Pancreas (tissue), 10 donors: Measurements from ENCODE around the gene DDX39B. TPM values are rescaled to one million over a fixed set of nuclear protein-coding genes. Genes with fewer than 3 reads are reported as not detected.
"Not testable (repeated sequence)": the region's sequence is repeated elsewhere in the genome, so short reads cannot be mapped to it uniquely, and the experiment has no call there.

ENCODE experiments used
- ATAC-seq, 4 donors: fragments of 200-7000 bp; cut with Tn5 transposase; one replicate each; pipeline versions ENCODE4 v1.8.0 to v1.9.1; 2020; ENCODE audit warnings: mild to moderate bottlenecking in 4 of 4, moderate library complexity in 4 of 4
- DNase-seq, 6 donors: peaks; one replicate each; pipeline ENCODE4 v3.0.0-alpha.2; 2020
- FAIRE-seq: peaks from 2 replicates; lab custom pipeline; 2012; peaks lifted over from hg19 to GRCh38; lab: Jason Lieb, UNC
- H3K27ac ChIP-seq, 4 donors: fragments of 200-600 bp; sonication (generic); 1 replicate in 3 of 4; 2 replicates in 1 of 4; pipeline versions ENCODE4 v1.5.0 to v1.8.0; 2020
- H3K27me3 ChIP-seq, 4 donors: fragments of 200-600 bp; one replicate each; pipeline ENCODE4 v1.8.0; 2021
- H3K36me3 ChIP-seq, 3 donors: fragments of 200-600 bp; sonication (generic) in 1 of 3; one replicate each; pipeline versions ENCODE4 v1.5.0 to v1.8.0; 2020 to 2021
- H3K4me1 ChIP-seq, 3 donors: fragments of 200-600 bp; one replicate each; pipeline ENCODE4 v1.8.0; 2021
- H3K4me3 ChIP-seq, 4 donors: fragments of 200-600 bp; sonication (generic) in 2 of 4; one replicate each; pipeline versions ENCODE4 v1.5.0 to v1.8.0; 2020 to 2021
- H3K9me3 ChIP-seq, 4 donors: fragments of 200-600 bp; one replicate each; pipeline ENCODE4 v1.8.0; 2021
- WGBS, 2 donors: extraction: QIAGEN DNeasy Blood & Tissue Kit; methylation state at CpG; one replicate each; pipeline ENCODE4 v1.1.7; 2013; 5-methylcytosine and 5-hydroxymethylcytosine counted together
- intact Hi-C, 3 donors: fragments of 100-400 bp; cut with DNase I; formaldehyde crosslinking; loops; one replicate each; pipeline versions ENCODE4 v1.11.1 to v1.14.2; 2022
- polyA plus RNA-seq, 2 donors: library from polyadenylated mRNA; stranded (reverse); fragments of 200-250 nt; gene quantifications; one replicate each; pipeline ENCODE4 v1.2.3, GENCODE V29; 2013
- total RNA-seq, 6 donors: library from RNA; stranded (reverse); fragmentation: NEBNext Ultra II Directional in 4 of 6; extraction: Animal tissue kit (Norgen Biotek cat#: 25700) in 4 of 6; gene quantifications; one replicate each; pipeline versions ENCODE4 v1.2.1 to v1.2.4, GENCODE V29; 2021 to 2023
- TF ChIP-seq, protein P1 (sequence below), 4 donors: fragments of 200-600 bp; sonication (generic) in 3 of 4; IDR thresholded peaks; one replicate each; pipeline versions ENCODE4 v1.5.0 to v1.8.0; 2021; ENCODE audit warnings: antibody characterized with exemption in 4 of 4
- donor health status: healthy with polysubstance abuse.
- donor health status: DM: no; HTN: no; CAD: no; lungs with moderate emphysema.
- donor health status: DM: no; HTN: no; CAD: no.
- donor health status: control.
- donor health status: control.
- donor health status: Bipolar disorder and iron deficiency.
- donor health status: DM: yes; HTN: yes; CAD: no.
- donor health status: DM: no; HTN: no; CAD: no.
- donor health status: DM: no; HTN: no; CAD: no.
- donor health status: DM: yes; HTN: yes; CAD: no.

Gene DDX39B
- total and polyA plus RNA-seq, 8 donors, result 134 to 669 (median 180) TPM

- H3K27me3 ChIP-seq, result no peaks in the 10 kb centered on the region
- no peak overlapping the region for H3K4me3 ChIP-seq
- FAIRE-seq (no peak), ATAC-seq (no peak), DNase-seq (no peak)
- intact Hi-C loops, result no loop called here
- no peak overlapping the region for H3K27ac ChIP-seq
- TF ChIP-seq, protein P1, sequence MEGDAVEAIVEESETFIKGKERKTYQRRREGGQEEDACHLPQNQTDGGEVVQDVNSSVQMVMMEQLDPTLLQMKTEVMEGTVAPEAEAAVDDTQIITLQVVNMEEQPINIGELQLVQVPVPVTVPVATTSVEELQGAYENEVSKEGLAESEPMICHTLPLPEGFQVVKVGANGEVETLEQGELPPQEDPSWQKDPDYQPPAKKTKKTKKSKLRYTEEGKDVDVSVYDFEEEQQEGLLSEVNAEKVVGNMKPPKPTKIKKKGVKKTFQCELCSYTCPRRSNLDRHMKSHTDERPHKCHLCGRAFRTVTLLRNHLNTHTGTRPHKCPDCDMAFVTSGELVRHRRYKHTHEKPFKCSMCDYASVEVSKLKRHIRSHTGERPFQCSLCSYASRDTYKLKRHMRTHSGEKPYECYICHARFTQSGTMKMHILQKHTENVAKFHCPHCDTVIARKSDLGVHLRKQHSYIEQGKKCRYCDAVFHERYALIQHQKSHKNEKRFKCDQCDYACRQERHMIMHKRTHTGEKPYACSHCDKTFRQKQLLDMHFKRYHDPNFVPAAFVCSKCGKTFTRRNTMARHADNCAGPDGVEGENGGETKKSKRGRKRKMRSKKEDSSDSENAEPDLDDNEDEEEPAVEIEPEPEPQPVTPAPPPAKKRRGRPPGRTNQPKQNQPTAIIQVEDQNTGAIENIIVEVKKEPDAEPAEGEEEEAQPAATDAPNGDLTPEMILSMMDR (IDR thresholded peaks at IDR 0.05), result no peak
- WGBS, 2 donors, result 53 to 62% methylated on average over 4 of the region's 4 CpGs
- no peaks in the 10 kb centered on the region for H3K9me3 ChIP-seq
- H3K4me1 ChIP-seq, result no peaks in the 10 kb centered on the region
- no peaks in the 10 kb centered on the region for H3K36me3 ChIP-seq
These were observed 31.8 kb downstream of the DDX39B start for GRCh38 chr6:31510007-31510406.

DNA sequence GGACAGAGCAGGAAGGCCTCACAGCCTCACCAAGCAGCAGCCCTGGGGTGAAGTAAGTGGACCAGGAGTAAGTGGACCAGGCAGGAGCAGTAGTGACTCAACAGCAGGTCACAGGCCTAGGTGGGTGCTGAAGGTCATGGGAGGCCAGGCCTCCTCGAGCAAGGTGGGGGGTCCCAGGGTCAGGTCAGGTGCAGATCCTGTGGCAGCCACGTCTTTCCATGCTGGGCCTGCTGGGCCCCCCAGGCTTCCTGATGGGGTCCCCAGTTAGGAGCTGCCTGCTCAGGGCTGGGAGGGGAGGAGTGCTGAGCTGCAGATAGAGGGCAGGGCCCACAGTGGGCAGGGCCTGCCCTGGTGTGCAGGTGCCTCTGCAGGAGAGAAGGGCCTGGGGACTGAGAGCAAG, 32.8 kb downstream of the DDX39B start:
- FAIRE-seq, DNase-seq, H3K36me3 ChIP-seq, ATAC-seq, H3K27ac ChIP-seq, intact Hi-C loops, H3K27me3 ChIP-seq, H3K4me1 ChIP-seq, H3K4me3 ChIP-seq, H3K9me3 ChIP-seq: not testable (repeated sequence)
- 41 to 45% methylated on average over 2 of the region's 2 CpGs for WGBS, 2 donors

DNA sequence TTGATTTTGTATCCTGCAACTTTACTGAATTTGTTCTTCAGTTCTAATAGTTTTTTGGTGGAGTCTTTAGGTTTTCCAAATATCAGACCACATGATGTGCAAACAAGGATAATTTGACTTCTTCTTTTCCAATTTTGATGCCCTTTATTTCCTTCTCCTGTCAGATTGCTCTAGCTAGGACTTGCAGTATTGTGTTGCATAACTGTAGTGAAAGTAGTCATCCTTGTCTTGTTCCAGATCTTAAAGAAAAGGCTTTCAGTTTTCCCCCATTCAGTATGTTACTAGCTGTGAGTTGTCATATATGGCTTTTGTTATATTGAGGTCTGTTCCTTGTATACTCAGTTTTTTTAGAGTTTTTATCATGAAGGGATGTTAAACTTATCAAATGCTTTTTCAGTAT, 39.2 kb downstream of the DDX39B start:
- TF ChIP-seq, protein P1 (IDR thresholded peaks at IDR 0.05), result no peak
- intact Hi-C loops, result no loop called here
- no peak for FAIRE-seq

DNA sequence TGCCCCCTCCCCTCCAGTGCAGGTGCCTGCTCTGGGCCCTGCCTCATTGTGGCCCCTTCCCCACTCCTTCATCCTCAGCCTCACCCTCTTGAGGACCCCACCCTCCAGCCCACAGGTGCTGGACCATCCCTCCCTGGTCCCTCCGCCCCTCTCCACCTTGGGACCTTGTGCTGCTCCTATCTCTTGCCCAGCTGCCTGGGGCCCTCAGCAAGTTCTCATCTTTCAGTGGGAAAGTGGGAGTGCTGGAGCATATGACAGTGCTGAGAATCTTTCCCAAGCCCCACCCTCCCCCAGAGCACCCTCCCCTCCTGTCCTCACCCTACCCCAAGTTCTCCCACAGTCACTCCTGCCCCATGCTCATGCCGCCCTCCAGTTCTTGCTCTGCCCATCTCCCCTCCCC, 42.2 kb downstream of the DDX39B start:
- not testable (repeated sequence) for DNase-seq, ATAC-seq
- WGBS, 2 donors, result 90% methylated on average over 1 of the region's 2 CpGs; no CpG with 5 or more reads in 1 of the 2 donors

More for the DNA sequence above, 39.2 kb downstream of the DDX39B start:
- no peak overlapping the region for H3K4me3 ChIP-seq
- no peaks in the 10 kb centered on the region for H3K4me1 ChIP-seq
- ATAC-seq (no peak), DNase-seq (no peak)
- H3K27me3 ChIP-seq, result no peaks in the 10 kb centered on the region
- H3K36me3 ChIP-seq, result no peaks in the 10 kb centered on the region
- H3K27ac ChIP-seq, result no peak overlapping the region
- H3K9me3 ChIP-seq, result no peaks in the 10 kb centered on the region

GRCh38 chr6:31498748-31499147, 43.1 kb downstream of the DDX39B start:
- no peak for DNase-seq
- no peak for FAIRE-seq
- Histone ChIP-seq H3K9me3 (no peaks in the 10 kb centered on the region), H3K4me1 (peaks cover 0 to 3% (median 0%) of the 10 kb centered on the region in 3 donors), H3K4me3 (no peak overlapping the region), H3K27me3 (no peaks in the 10 kb centered on the region), H3K36me3 (no peaks in the 10 kb centered on the region), H3K27ac (no peak overlapping the region)
- 5 to 17% methylated on average over 20 to 21 of the region's 21 CpGs for WGBS, 2 donors
- intact Hi-C loops, result no loop called here
- ATAC-seq, result no peak
- TF ChIP-seq, protein P1 (IDR thresholded peaks at IDR 0.05), result no peak

More for the DNA sequence above, 42.2 kb downstream of the DDX39B start:
- intact Hi-C loops, H3K4me1 ChIP-seq, H3K27ac ChIP-seq, H3K4me3 ChIP-seq, FAIRE-seq, H3K36me3 ChIP-seq, H3K9me3 ChIP-seq, H3K27me3 ChIP-seq: not testable (repeated sequence)
